CD14-positive monocyte (primary cell): ENCODE results near the gene CYB561D1. TPM values are rescaled to one million over a fixed set of nuclear protein-coding genes. Genes with fewer than 3 reads are reported as not detected.

Experiments used
- DNase-seq, 3 donors: peaks; one replicate each; pipeline ENCODE4 v3.0.0-alpha.2; 2011 to 2022
- H2AFZ ChIP-seq: 2 replicates; pipeline ENCODE4 v1.6.0; 2012; ENCODE audit warnings: mild to moderate bottlenecking, low read depth, low read length, inconsistent platforms; ENCODE audit not compliant: insufficient read depth, poor library complexity, severe bottlenecking
- H3K27ac ChIP-seq, 2 donors: 1 replicate in 1 of 2; 2 replicates in 1 of 2; pipeline ENCODE4 v1.5.1; 2012 to 2013; ENCODE audit warnings: low read length in 2 of 2, control low read depth in 1 of 2, inconsistent platforms in 1 of 2, low read depth in 1 of 2, mild to moderate bottlenecking in 1 of 2
- H3K27me3 ChIP-seq, 2 donors: one replicate each; pipeline versions ENCODE4 v1.6.0 to v1.6.1; 2011 to 2013; ENCODE audit warnings: low read length in 2 of 2; ENCODE audit not compliant: control insufficient read depth in 2 of 2, insufficient read depth in 2 of 2
- H3K36me3 ChIP-seq, 2 donors: replicated peaks in 1 of 2; 1 replicate in 1 of 2; 2 replicates in 1 of 2; pipeline versions ENCODE4 v1.5.1 to v1.6.1; 2012 to 2013; ENCODE audit warnings: low read length in 2 of 2, control low read depth in 1 of 2, inconsistent platforms in 1 of 2, mild to moderate bottlenecking in 1 of 2; ENCODE audit not compliant: insufficient read depth in 2 of 2, control insufficient read depth in 1 of 2
- H3K4me1 ChIP-seq, 2 donors: 1 replicate in 1 of 2; 2 replicates in 1 of 2; pipeline versions ENCODE4 v1.5.1 to v1.6.1; 2012 to 2013; ENCODE audit warnings: low read length in 2 of 2, control low read depth in 1 of 2, inconsistent platforms in 1 of 2, mild to moderate bottlenecking in 1 of 2, moderate library complexity in 1 of 2; ENCODE audit not compliant: insufficient read depth in 2 of 2, control insufficient read depth in 1 of 2
- H3K4me2 ChIP-seq: replicated peaks from 2 replicates; pipeline ENCODE3; 2012; ENCODE audit warnings: low read length, moderate library complexity, mild to moderate bottlenecking; ENCODE audit not compliant: poor library complexity, severe bottlenecking; ENCODE audit errors: extremely low read depth
- H3K4me3 ChIP-seq, 3 experiments: fragments of 200-600 bp in 1 of 3; sonication (generic) in 1 of 3; replicated peaks in 1 of 3; 1 replicate in 2 of 3; 2 replicates in 1 of 3; pipeline ENCODE4 v1.5.1; 2011 to 2013; ENCODE audit warnings: low read length in 3 of 3, mild to moderate bottlenecking in 3 of 3, control low read depth in 2 of 3, low read depth in 2 of 3, inconsistent platforms in 1 of 3, moderate library complexity in 1 of 3
- H3K79me2 ChIP-seq: 2 replicates; pipeline ENCODE4 v1.6.0; 2012; ENCODE audit warnings: mild to moderate bottlenecking, control low read depth, inconsistent platforms, low read length, moderate library complexity; ENCODE audit not compliant: insufficient read depth
- H3K9ac ChIP-seq: 2 replicates; pipeline ENCODE4 v1.6.0; 2017; ENCODE audit warnings: low read length, mild to moderate bottlenecking; ENCODE audit not compliant: insufficient read depth, poor library complexity, severe bottlenecking
- H3K9me3 ChIP-seq, 2 donors: replicated peaks in 1 of 2; 1 replicate in 1 of 2; 2 replicates in 1 of 2; pipeline versions ENCODE4 v1.5.1 to v1.6.1; 2012 to 2013; ENCODE audit warnings: low read length in 2 of 2, control low read depth in 1 of 2; ENCODE audit not compliant: control insufficient read depth in 1 of 2, insufficient read depth in 1 of 2
- H4K20me1 ChIP-seq: 2 replicates; pipeline ENCODE4 v1.6.0; 2012; ENCODE audit warnings: mild to moderate bottlenecking, low read length, control low read depth, moderate library complexity; ENCODE audit not compliant: insufficient read depth
- H3K27ac Mint-ChIP-seq, 7 donors: one replicate each; pipeline ENCODE4 v1.8.0; 2020; ENCODE audit warnings: mild to moderate bottlenecking in 7 of 7, mixed read lengths in 7 of 7, moderate library complexity in 6 of 7, inconsistent platforms in 2 of 7
- H3K27me3 Mint-ChIP-seq, 3 donors: one replicate each; pipeline ENCODE4 v1.8.0; 2021 to 2022; ENCODE audit warnings: low read depth in 3 of 3, mild to moderate bottlenecking in 3 of 3, mixed read lengths in 3 of 3, moderate library complexity in 3 of 3, inconsistent platforms in 1 of 3
- H3K36me3 Mint-ChIP-seq, 2 donors: one replicate each; pipeline ENCODE4 v1.8.0; 2020; ENCODE audit warnings: mixed read lengths in 2 of 2, inconsistent platforms in 1 of 2, mild to moderate bottlenecking in 1 of 2
- H3K4me1 Mint-ChIP-seq: one replicate; pipeline ENCODE4 v1.8.0; 2020; ENCODE audit warnings: mild to moderate bottlenecking, mixed read lengths
- H3K4me3 Mint-ChIP-seq, 2 donors: one replicate each; pipeline ENCODE4 v1.8.0; 2020; ENCODE audit warnings: mild to moderate bottlenecking in 2 of 2, mixed read lengths in 2 of 2, moderate library complexity in 1 of 2
- H3K9me3 Mint-ChIP-seq, 7 donors: one replicate each; pipeline ENCODE4 v1.8.0; 2020 to 2022; ENCODE audit warnings: mixed read lengths in 7 of 7, mild to moderate bottlenecking in 6 of 7, moderate library complexity in 6 of 7, inconsistent platforms in 2 of 7
- WGBS: methylation state at CpG from one replicate; pipeline ENCODE4 v1.1.5; 2013; ENCODE audit warnings: missing lambda C conversion rate; ENCODE audit not compliant: insufficient coverage; 5-methylcytosine and 5-hydroxymethylcytosine counted together
- intact Hi-C, 2 donors: fragments of 100-400 bp; cut with micrococcal nuclease; formaldehyde crosslinking; loops; one replicate each; pipeline versions ENCODE4 v1.15.0 to v1.15.1; 2023
- polyA plus RNA-seq, 3 donors: library from polyadenylated mRNA; depleted of rRNA in 1 of 3; unstranded in 2 of 3; stranded (reverse) in 1 of 3; fragments of 300-500 nt in 2 of 3; fragments of >200 nt in 1 of 3; fragmentation: Illumina TruSeq in 2 of 3; gene quantifications; 1 replicate in 2 of 3; 2 replicates in 1 of 3; pipeline ENCODE4 v1.2.3, GENCODE V29; 2012 to 2021
- TF ChIP-seq, protein P1 (sequence below): fragments of 200-600 bp; IDR thresholded peaks from one replicate; pipeline ENCODE4 v1.8.0; 2022; ENCODE audit warnings: antibody characterized with exemption, mild to moderate bottlenecking

The CYB561D1 gene
- polyA plus RNA-seq, 3 donors = 1.4 to 13.2 (median 4.2) TPM

DNA sequence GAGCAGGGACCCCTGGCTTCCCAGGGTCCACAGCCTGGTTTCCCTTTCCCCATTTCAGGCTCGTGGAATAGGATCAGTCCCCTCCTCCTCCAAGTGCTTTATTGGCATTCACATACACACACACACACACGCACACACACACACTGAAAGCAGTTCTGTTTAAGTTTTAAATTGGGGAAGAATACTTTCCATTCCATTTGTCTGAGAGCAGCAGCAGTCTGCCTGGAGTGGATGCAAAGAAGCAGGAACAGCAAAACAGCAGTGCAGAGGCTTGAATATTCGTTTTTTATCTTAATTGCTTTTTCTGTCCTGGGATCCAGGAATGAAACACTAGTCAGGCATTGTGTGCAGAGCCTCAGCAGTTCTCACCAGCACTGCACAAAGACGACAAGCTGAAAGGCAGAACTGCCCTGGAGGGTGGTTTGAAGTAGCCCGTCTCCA lies 7.1 kb downstream of the CYB561D1 start:
- H3K27me3 ChIP-seq = no peaks in the 10 kb centered on the region
- WGBS = 87% methylated on average over 2 of the region's 5 CpGs
- H3K4me2 ChIP-seq = no peak overlapping the region
- intact Hi-C loops = no loop called here
- TF ChIP-seq, protein P1, sequence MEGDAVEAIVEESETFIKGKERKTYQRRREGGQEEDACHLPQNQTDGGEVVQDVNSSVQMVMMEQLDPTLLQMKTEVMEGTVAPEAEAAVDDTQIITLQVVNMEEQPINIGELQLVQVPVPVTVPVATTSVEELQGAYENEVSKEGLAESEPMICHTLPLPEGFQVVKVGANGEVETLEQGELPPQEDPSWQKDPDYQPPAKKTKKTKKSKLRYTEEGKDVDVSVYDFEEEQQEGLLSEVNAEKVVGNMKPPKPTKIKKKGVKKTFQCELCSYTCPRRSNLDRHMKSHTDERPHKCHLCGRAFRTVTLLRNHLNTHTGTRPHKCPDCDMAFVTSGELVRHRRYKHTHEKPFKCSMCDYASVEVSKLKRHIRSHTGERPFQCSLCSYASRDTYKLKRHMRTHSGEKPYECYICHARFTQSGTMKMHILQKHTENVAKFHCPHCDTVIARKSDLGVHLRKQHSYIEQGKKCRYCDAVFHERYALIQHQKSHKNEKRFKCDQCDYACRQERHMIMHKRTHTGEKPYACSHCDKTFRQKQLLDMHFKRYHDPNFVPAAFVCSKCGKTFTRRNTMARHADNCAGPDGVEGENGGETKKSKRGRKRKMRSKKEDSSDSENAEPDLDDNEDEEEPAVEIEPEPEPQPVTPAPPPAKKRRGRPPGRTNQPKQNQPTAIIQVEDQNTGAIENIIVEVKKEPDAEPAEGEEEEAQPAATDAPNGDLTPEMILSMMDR = no peak
- Mint-ChIP-seq H3K27ac (peak overlapping the region in 1 of 7 donors; percentile 6), H3K4me1 (peaks cover 22% of the 10 kb centered on the region), H3K4me3 (no peak overlapping the region), H3K9me3 (no peaks in the 10 kb centered on the region), H3K27me3 (no peaks in the 10 kb centered on the region), H3K36me3 (peaks cover 50 to 62% of the 10 kb centered on the region in 2 donors)
- H3K4me3 ChIP-seq = no peak overlapping the region
- no peak overlapping the region for H2AFZ ChIP-seq
- no peak overlapping the region for H3K27ac ChIP-seq
- H3K79me2 ChIP-seq = peaks cover 26% of the 10 kb centered on the region
- H3K4me1 ChIP-seq = peaks cover 5 to 8% of the 10 kb centered on the region in 2 donors
- DNase-seq = no peak
- H4K20me1 ChIP-seq = peaks cover 58% of the 10 kb centered on the region
- peaks cover 43 to 68% of the 10 kb centered on the region in 2 donors for H3K36me3 ChIP-seq
- no peaks in the 10 kb centered on the region for H3K9me3 ChIP-seq
- no peak overlapping the region for H3K9ac ChIP-seq

DNA sequence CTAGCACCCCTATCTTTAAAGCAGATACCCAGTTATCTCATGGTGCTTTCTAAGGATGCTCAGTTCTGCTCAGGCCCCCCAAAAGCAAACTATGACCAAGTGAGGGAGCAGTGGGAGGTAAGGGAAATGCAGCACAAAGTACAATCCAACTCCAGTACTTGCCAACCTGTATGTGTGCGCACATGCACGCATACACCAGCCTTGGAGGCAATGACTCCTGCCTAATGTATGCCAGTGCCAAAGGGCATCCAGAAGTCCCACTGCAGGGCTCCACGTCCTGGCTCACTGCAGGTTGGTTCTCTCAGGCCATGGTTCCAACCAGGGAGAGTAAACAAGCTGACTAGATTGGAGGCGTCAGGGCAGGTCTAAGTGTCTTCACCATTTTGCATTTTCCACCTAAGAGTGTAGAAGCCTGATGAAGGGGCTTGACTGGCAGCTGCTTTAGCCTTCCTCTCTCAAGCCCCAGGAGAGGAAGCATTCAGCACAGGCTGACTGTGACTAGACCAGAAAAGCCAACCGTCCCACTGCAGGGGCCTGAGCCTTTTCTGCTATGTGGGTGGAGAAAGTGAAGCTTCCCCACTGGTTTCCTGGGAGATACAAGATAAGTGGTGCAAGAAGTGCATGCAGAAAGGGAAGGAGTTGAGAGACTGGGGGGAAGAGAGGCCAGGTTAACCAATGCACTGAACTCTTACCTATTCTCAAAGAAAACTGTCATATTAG lies 7.9 kb downstream of the CYB561D1 start:
- no peak overlapping the region for H3K4me2 ChIP-seq
- no peaks in the 10 kb centered on the region for H3K27me3 ChIP-seq
- H3K4me1 ChIP-seq = peaks cover 5 to 8% of the 10 kb centered on the region in 2 donors
- no peak for DNase-seq
- H3K4me3 ChIP-seq = no peak overlapping the region
- TF ChIP-seq, protein P1 = no peak
- no peak overlapping the region for H2AFZ ChIP-seq
- WGBS = 75% methylated on average over 4 of the region's 5 CpGs
- no peak overlapping the region for H3K4me3 Mint-ChIP-seq
- no peaks in the 10 kb centered on the region for H3K27me3 Mint-ChIP-seq
- intact Hi-C loops = no loop called here
- H4K20me1 ChIP-seq = peaks cover 51% of the 10 kb centered on the region
- H3K4me1 Mint-ChIP-seq = peaks cover 20% of the 10 kb centered on the region
- H3K36me3 ChIP-seq = peaks cover 35 to 59% of the 10 kb centered on the region in 2 donors
- no peak overlapping the region for H3K9ac ChIP-seq
- no peaks in the 10 kb centered on the region for H3K9me3 Mint-ChIP-seq
- no peak overlapping the region for H3K27ac ChIP-seq
- peak overlapping the region in 1 of 7 donors; percentile 67 for H3K27ac Mint-ChIP-seq
- H3K79me2 ChIP-seq = peaks cover 19% of the 10 kb centered on the region
- H3K9me3 ChIP-seq = no peaks in the 10 kb centered on the region
- peaks cover 41 to 54% of the 10 kb centered on the region in 2 donors for H3K36me3 Mint-ChIP-seq
